Karpas-422 (cell line): ENCODE data around the gene ATP2C2. TPM values are rescaled to one million over a fixed set of nuclear protein-coding genes. Genes with fewer than 3 reads are reported as not detected.

ENCODE experiments used
- total RNA-seq: library from RNA; depleted of rRNA; stranded (reverse); fragments of >200 nt; shearing (Covaris generic); gene quantifications from 2 replicates; pipeline ENCODE4 v1.2.3, GENCODE V29; 2014; ENCODE audit warnings: low replicate concordance; rRNA removed

The ATP2C2 gene
- total RNA-seq, 1 experiment from 2014 or later, result not detected

Other genes with a start within 250 kb of the ATP2C2 start
- gene HSDL1, start 223.4 kb upstream of the ATP2C2 start, total RNA-seq, result 26.0 and 55.2 TPM in 2 replicates
- not detected in 2 replicates for gene DNAAF1, start 223.2 kb upstream of the ATP2C2 start, total RNA-seq
- 27.8 and 54.5 TPM in 2 replicates for gene TAF1C, start 181.5 kb upstream of the ATP2C2 start, total RNA-seq
- not detected in 2 replicates for gene ADAD2, start 177.4 kb upstream of the ATP2C2 start, total RNA-seq
- not detected in 2 replicates for gene KCNG4, start 128.5 kb upstream of the ATP2C2 start, total RNA-seq
- gene WFDC1, start 73.7 kb upstream of the ATP2C2 start, total RNA-seq, result not detected in 2 replicates
- 8.7 and 10.7 TPM in 2 replicates for gene MEAK7, start 136.1 kb downstream of the ATP2C2 start, total RNA-seq
- 162 and 215 TPM in 2 replicates for gene COTL1, start 249.5 kb downstream of the ATP2C2 start, total RNA-seq